Caco-2 (cell line): ENCODE measurements around the gene CEP350. TPM values are rescaled to one million over a fixed set of nuclear protein-coding genes. Genes with fewer than 3 reads are reported as not detected.

Experiments
- BruUV-seq: library from RNA; stranded (reverse); fragments of 400-500 nt; replicated peaks from 2 replicates; lab custom pipeline; 2021; lab: Mats Ljungman, UMichigan
- CTCF ChIA-PET: fragments of 300-600 bp; sonication (Branson Sonifier 250); formaldehyde crosslinking; loops from one replicate; lab custom pipeline; 2022; ENCODE audit warnings: antibody characterized with exemption; lab: Charles Lee
- POLR2A ChIA-PET: fragments of 300-600 bp; sonication (Branson Sonifier 250); formaldehyde crosslinking; loops from one replicate; lab custom pipeline; 2022; ENCODE audit warnings: antibody characterized with exemption; lab: Charles Lee
- DNase-seq, 2 experiments: peaks; one replicate each; pipeline versions ENCODE4 v3.0.0 to v3.0.0-alpha.2; 2020 to 2022
- H3K27me3 ChIP-seq: replicated peaks from 2 replicates; pipeline ENCODE4 v1.6.0; 2011; ENCODE audit warnings: low read length; ENCODE audit not compliant: control insufficient read depth, insufficient read depth
- H3K36me3 ChIP-seq: 2 replicates; pipeline ENCODE4 v1.5.1; 2011; ENCODE audit warnings: low read length; ENCODE audit not compliant: control insufficient read depth, insufficient read depth
- H3K4me1 ChIP-seq: fragments of 250-450 bp; sonication (Bioruptor Pico); 2 replicates; pipeline ENCODE4 v1.5.1; 2020; ENCODE audit warnings: mild to moderate bottlenecking
- H3K4me3 ChIP-seq: 2 replicates; pipeline ENCODE4 v1.5.1; 2011; ENCODE audit warnings: low read depth, mild to moderate bottlenecking, control low read depth, low read length
- H3K9me3 ChIP-seq: fragments of 250-450 bp; sonication (Bioruptor Pico); 2 replicates; pipeline ENCODE4 v1.5.1; 2020; ENCODE audit warnings: mild to moderate bottlenecking, moderate library complexity
- H3K27ac Mint-ChIP-seq: one replicate; pipeline ENCODE4 v1.8.0; 2022; ENCODE audit warnings: mixed read lengths; ENCODE audit not compliant: unreplicated experiment
- H3K27me3 Mint-ChIP-seq: one replicate; pipeline ENCODE4 v1.8.0; 2022; ENCODE audit warnings: mixed read lengths; ENCODE audit not compliant: insufficient read depth, unreplicated experiment
- H3K36me3 Mint-ChIP-seq: one replicate; pipeline ENCODE4 v1.8.0; 2022; ENCODE audit warnings: mild to moderate bottlenecking, mixed read lengths; ENCODE audit not compliant: insufficient read depth, unreplicated experiment
- H3K4me1 Mint-ChIP-seq: one replicate; pipeline ENCODE4 v1.8.0; 2022; ENCODE audit warnings: low read depth, mixed read lengths; ENCODE audit not compliant: unreplicated experiment
- H3K4me3 Mint-ChIP-seq: one replicate; pipeline ENCODE4 v1.8.0; 2022; ENCODE audit warnings: mild to moderate bottlenecking, moderate library complexity, mixed read lengths; ENCODE audit not compliant: unreplicated experiment
- H3K9me3 Mint-ChIP-seq: one replicate; pipeline ENCODE4 v1.8.0; 2022; ENCODE audit warnings: mixed read lengths; ENCODE audit not compliant: unreplicated experiment
- intact Hi-C: fragments of 100-400 bp; cut with micrococcal nuclease; formaldehyde crosslinking; loops from one replicate; pipeline ENCODE4 v1.10.0; 2022; ENCODE audit not compliant: unreplicated experiment
- total RNA-seq: library from RNA; stranded (reverse); gene quantifications from 2 replicates; pipeline ENCODE4 v1.2.3, GENCODE V29; 2022
- TF ChIP-seq, protein P1 (sequence below), 2 experiments: fragments of 200-600 bp in 1 of 2; IDR thresholded peaks; 1 replicate in 1 of 2; 2 replicates in 1 of 2; pipeline versions ENCODE4 v1.5.1 to v1.8.0; 2011 to 2022; ENCODE audit warnings: antibody characterized with exemption in 1 of 2, control low read depth in 1 of 2, inconsistent platforms in 1 of 2, low read depth in 1 of 2, low read length in 1 of 2, mild to moderate bottlenecking in 1 of 2, moderate library complexity in 1 of 2; ENCODE audit not compliant: insufficient read depth in 1 of 2, severe bottlenecking in 1 of 2, unreplicated experiment in 1 of 2

CEP350 gene
- total RNA-seq, 1 experiment from 2014 or later: 43.5 TPM

DNA sequence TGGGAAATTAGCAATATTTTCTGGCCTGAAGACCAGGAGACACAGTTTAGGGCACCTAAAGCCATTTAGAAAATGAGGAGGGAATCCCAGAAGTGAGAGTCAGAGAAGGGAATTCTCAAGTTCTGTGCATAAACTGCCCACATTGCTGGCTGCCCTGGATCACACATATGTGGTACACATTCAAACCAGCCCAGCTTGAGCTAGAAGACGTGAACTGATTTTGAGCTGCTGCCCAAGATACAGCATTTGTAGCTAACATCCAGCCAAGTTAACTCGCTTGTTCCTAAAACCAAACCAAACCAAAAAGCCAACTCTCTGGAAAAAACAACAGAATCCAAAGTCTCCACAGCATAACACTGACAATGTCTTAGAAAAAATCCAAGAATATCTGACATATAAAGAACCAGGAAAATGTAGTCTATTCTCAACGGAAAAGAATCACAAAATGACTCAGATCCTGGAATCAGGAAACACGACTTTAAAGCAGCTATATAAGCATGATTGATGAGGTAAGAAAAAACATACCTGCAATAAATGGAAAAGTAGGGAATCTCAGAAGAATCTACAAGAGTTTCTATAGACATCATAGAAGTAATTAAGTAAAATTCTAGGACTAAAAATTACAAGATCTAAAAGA, 181.8 kb downstream of the CEP350 start:
- TF ChIP-seq, protein P1, sequence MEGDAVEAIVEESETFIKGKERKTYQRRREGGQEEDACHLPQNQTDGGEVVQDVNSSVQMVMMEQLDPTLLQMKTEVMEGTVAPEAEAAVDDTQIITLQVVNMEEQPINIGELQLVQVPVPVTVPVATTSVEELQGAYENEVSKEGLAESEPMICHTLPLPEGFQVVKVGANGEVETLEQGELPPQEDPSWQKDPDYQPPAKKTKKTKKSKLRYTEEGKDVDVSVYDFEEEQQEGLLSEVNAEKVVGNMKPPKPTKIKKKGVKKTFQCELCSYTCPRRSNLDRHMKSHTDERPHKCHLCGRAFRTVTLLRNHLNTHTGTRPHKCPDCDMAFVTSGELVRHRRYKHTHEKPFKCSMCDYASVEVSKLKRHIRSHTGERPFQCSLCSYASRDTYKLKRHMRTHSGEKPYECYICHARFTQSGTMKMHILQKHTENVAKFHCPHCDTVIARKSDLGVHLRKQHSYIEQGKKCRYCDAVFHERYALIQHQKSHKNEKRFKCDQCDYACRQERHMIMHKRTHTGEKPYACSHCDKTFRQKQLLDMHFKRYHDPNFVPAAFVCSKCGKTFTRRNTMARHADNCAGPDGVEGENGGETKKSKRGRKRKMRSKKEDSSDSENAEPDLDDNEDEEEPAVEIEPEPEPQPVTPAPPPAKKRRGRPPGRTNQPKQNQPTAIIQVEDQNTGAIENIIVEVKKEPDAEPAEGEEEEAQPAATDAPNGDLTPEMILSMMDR (IDR thresholded peaks at IDR 0.05; ENCODE audit: insufficient read depth in 1 of 2, low read depth in 1 of 2, low read length in 1 of 2, severe bottlenecking in 1 of 2, unreplicated experiment in 1 of 2): no peak
- Mint-ChIP-seq H3K4me3 (no peak overlapping the region), H3K9me3 (no peaks in the 10 kb centered on the region), H3K36me3 (no peaks in the 10 kb centered on the region), H3K4me1 (no peaks in the 10 kb centered on the region), H3K27ac (no peak overlapping the region), H3K27me3 (peaks cover 7% of the 10 kb centered on the region)
- no peaks in the 10 kb centered on the region for H3K4me1 ChIP-seq
- no peak overlapping the region for H3K4me3 ChIP-seq
- CTCF ChIA-PET: no interaction called here
- no peaks in the 10 kb centered on the region for H3K27me3 ChIP-seq
- H3K9me3 ChIP-seq: 0 out of 2 replicates have a peak, but pooled peaks cover 7% of the 10 kb centered on the region
- BruUV-seq: no TSS peak
- H3K36me3 ChIP-seq: no peaks in the 10 kb centered on the region
- POLR2A ChIA-PET: no interaction called here
- intact Hi-C loops: no loop called here
- DNase-seq: no peak

DNA sequence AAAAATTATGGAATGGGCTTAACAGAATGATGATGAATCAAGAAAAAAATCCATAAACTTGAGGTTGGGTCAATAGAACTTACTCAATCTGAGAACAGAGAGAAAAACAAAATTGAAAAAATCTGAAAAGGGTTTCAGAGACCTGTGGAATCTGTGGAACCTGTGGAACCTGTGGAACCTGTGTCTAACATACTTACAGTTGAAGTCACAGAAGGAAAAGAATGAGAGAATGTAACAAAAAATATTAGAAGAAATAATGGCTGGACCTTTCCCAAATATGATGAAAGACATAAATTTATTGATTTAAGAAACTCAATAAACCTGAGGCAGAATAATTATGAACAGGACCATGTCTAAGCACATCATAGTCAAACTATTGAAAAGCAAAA, 182.4 kb downstream of the CEP350 start:
- BruUV-seq: no TSS peak
- ChIA-PET POLR2A (no interaction called here), CTCF (no interaction called here)
- intact Hi-C loops: no loop called here
- Histone ChIP-seq H3K27me3 (no peaks in the 10 kb centered on the region), H3K4me3 (no peak overlapping the region), H3K9me3 (0 out of 2 replicates have a peak, but pooled peaks cover 7% of the 10 kb centered on the region), H3K36me3 (no peaks in the 10 kb centered on the region), H3K4me1 (no peaks in the 10 kb centered on the region)
- Mint-ChIP-seq H3K36me3 (no peaks in the 10 kb centered on the region), H3K4me1 (no peaks in the 10 kb centered on the region), H3K4me3 (no peak overlapping the region), H3K9me3 (no peaks in the 10 kb centered on the region), H3K27me3 (peaks cover 2% of the 10 kb centered on the region), H3K27ac (no peak overlapping the region)
- no peak for DNase-seq
- TF ChIP-seq, protein P1 (IDR thresholded peaks at IDR 0.05; ENCODE audit: insufficient read depth in 1 of 2, low read depth in 1 of 2, low read length in 1 of 2, severe bottlenecking in 1 of 2, unreplicated experiment in 1 of 2): no peak

DNA sequence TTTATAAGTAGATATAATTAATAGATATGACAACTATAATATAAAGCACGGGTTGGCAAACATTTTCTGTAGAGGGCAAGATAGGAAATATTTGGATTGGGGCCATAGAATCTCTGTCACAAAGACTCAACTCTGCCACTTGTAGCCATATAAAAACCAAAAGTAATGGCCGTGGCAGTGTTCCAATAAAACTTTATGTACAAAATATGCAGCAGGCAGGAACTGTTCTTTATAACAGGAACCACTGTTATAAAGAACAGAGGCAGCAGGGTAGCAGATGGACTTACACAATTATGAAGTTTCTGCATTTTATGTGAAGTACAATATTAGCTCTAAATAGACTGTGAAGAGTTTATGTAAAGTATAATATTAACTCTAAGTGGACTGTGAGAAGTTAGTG, 183.2 kb downstream of the CEP350 start:
- H3K4me3 ChIP-seq: no peak overlapping the region
- peaks cover 2% of the 10 kb centered on the region for H3K27me3 Mint-ChIP-seq
- no peak for DNase-seq
- no peaks in the 10 kb centered on the region for H3K9me3 Mint-ChIP-seq
- intact Hi-C loops: no loop called here
- TF ChIP-seq, protein P1 (IDR thresholded peaks at IDR 0.05; ENCODE audit: insufficient read depth in 1 of 2, low read depth in 1 of 2, low read length in 1 of 2, severe bottlenecking in 1 of 2, unreplicated experiment in 1 of 2): no peak
- H3K27ac Mint-ChIP-seq: no peak overlapping the region
- CTCF ChIA-PET: no interaction called here
- H3K36me3 ChIP-seq: no peaks in the 10 kb centered on the region
- no peak overlapping the region for H3K4me3 Mint-ChIP-seq
- no peaks in the 10 kb centered on the region for H3K4me1 Mint-ChIP-seq
- H3K9me3 ChIP-seq: 0 out of 2 replicates have a peak, but pooled peaks cover 7% of the 10 kb centered on the region
- no TSS peak for BruUV-seq
- no peaks in the 10 kb centered on the region for H3K27me3 ChIP-seq
- no peaks in the 10 kb centered on the region for H3K36me3 Mint-ChIP-seq
- no peaks in the 10 kb centered on the region for H3K4me1 ChIP-seq
- POLR2A ChIA-PET: no interaction called here
